Mucosa of rectum (tissue), 2 donors: ENCODE data around the gene COA3.
A peak's percentile ranks its signal among the peaks of the same experiment; 100 is the strongest.

Source experiments
- H3K27ac ChIP-seq, 2 donors: one replicate each; pipeline ENCODE4 v1.7.0; 2013; ENCODE audit warnings: inconsistent platforms in 2 of 2, low read depth in 2 of 2, low read length in 2 of 2
- H3K27me3 ChIP-seq, 2 donors: one replicate each; pipeline ENCODE4 v1.7.0; 2013; ENCODE audit warnings: low read length in 2 of 2; ENCODE audit not compliant: control insufficient read depth in 2 of 2, insufficient read depth in 2 of 2
- H3K36me3 ChIP-seq, 2 donors: one replicate each; pipeline ENCODE4 v1.7.0; 2013; ENCODE audit warnings: low read length in 2 of 2; ENCODE audit not compliant: control insufficient read depth in 2 of 2, insufficient read depth in 2 of 2
- H3K4me1 ChIP-seq, 2 donors: one replicate each; pipeline ENCODE4 v1.7.0; 2013; ENCODE audit warnings: low read length in 2 of 2, mild to moderate bottlenecking in 1 of 2; ENCODE audit not compliant: control insufficient read depth in 2 of 2, insufficient read depth in 2 of 2
- H3K4me3 ChIP-seq, 2 donors: one replicate each; pipeline ENCODE4 v1.7.0; 2013; ENCODE audit warnings: low read length in 2 of 2
- H3K9ac ChIP-seq, 2 donors: one replicate each; pipeline ENCODE4 v1.7.0; 2013; ENCODE audit warnings: low read length in 2 of 2, low read depth in 1 of 2, mild to moderate bottlenecking in 1 of 2
- H3K9me3 ChIP-seq, 2 donors: one replicate each; pipeline ENCODE4 v1.7.0; 2013; ENCODE audit warnings: low read length in 2 of 2; ENCODE audit not compliant: control insufficient read depth in 2 of 2
- donor health status: healthy.
- donor health status: Normal muscosa, but diverticular disease.

The COA3 gene

DNA sequence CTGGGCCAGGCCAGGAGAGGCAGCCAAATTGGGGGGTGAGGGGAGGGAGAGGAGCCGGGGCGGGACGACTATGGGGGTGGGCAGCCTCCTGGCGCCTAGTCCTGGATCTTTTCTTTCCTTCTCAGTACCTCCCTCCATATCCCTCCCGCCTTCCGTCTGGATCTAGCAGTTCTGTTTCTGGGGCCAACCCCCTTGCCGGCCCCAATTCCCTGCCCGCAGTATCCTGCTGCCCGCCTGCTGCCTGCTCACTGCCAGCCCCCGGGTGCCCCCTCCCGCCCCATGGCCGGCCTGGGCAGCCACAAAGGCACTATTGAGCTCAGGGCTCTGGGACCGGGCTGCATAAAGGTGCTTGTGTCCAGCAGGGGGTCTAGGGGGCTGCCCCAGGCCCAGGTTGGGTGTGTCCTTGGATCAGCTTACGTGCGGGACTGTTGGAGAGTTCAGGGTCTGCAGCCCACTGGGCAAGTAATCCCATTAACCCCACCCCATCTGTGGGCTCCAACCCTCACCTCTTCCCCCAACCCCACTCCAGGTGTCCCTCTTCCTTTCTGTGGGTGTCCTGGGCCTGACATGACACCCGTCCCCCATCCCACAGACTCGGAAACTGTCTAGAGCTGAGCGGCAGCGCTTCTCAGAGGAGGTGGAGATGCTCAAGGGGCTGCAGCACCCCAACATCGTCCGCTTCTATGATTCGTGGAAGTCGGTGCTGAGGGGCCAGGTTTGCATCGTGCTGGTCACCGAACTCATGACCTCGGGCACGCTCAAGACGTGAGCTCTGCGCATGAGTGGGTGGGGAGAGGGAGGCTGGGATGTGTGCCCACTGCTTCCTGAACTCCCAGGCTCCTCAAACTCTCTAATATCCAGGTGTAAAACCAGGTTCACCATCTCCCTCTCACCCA lies 16.1 kb downstream of the COA3 start:
- Histone ChIP-seq H3K9me3 (no peaks in the 10 kb centered on the region), H3K36me3 (peaks cover 22 to 25% of the 10 kb centered on the region in 2 donors), H3K27me3 (peaks cover 9 to 30% of the 10 kb centered on the region in 2 donors), H3K4me1 (peaks cover 28 to 29% of the 10 kb centered on the region in 2 donors), H3K27ac (peak overlapping the region; percentile 6 to 94), H3K9ac (peak overlapping the region in 1 of 2 donors; percentile 82), H3K4me3 (peak overlapping the region; percentile 79 to 85)

DNA sequence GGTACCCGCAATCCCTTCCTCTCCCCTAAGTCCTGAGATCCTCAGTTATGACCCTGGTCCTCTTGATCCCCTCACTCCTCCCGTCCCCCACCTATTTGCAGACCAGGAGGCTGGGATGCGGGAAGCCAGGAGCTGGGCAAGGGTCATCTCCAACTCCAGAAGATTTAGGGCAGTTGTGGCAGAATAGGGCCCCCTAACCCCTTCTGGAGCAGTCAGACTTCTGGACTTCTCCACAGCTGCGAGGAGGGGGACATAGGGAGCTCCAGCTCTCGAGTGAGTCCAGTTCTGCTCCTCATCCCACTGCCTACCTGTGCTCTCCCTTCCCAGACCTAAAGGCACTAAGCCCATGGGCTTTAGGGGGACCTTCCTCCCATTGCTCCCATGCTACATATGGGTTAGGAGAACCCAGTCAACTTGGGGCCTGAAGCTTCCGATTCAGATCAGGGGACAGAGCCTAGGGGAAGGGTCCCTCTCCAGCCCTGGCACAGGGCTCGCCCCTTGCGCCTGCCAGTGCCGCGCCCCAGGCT lies 16.8 kb downstream of the COA3 start:
- Histone ChIP-seq H3K9me3 (no peaks in the 10 kb centered on the region), H3K27me3 (peaks cover 9 to 30% of the 10 kb centered on the region in 2 donors), H3K4me3 (peak overlapping the region; percentile 79 to 85), H3K4me1 (peaks cover 28 to 29% of the 10 kb centered on the region in 2 donors), H3K36me3 (peaks cover 18 to 22% of the 10 kb centered on the region in 2 donors), H3K27ac (peak overlapping the region; percentile 92 to 94), H3K9ac (peak overlapping the region; percentile 68 to 82)

GRCh38 chr17:42780851-42781638 lies 17.5 kb downstream of the COA3 start:
- H3K4me3 ChIP-seq, result peak overlapping the region; percentile 79 to 85
- H3K27me3 ChIP-seq, result peaks cover 9 to 30% of the 10 kb centered on the region in 2 donors
- peaks cover 19 to 27% of the 10 kb centered on the region in 2 donors for H3K36me3 ChIP-seq
- H3K9me3 ChIP-seq, result no peaks in the 10 kb centered on the region
- H3K27ac ChIP-seq, result peak overlapping the region; percentile 92 to 94
- peak overlapping the region; percentile 68 to 82 for H3K9ac ChIP-seq
- H3K4me1 ChIP-seq, result peaks cover 28 to 29% of the 10 kb centered on the region in 2 donors

GRCh38 chr17:42779936-42780850 lies 18.3 kb downstream of the COA3 start, which contains the start of gene WNK4:
Gene WNK4, plus strand, starts transcription at chr17:42780610. Its CDS starts 89 bp downstream, at chr17:42780699.
- peaks cover 28% of the 10 kb centered on the region in 2 donors for H3K4me1 ChIP-seq
- peak within 1 kb of the TSS; percentile 70 to 82 for H3K9ac ChIP-seq
- peak within 1 kb of the TSS; percentile 92 to 94 for H3K27ac ChIP-seq
- H3K9me3 ChIP-seq, result no peaks in the 10 kb centered on the region
- H3K4me3 ChIP-seq, result peak within 1 kb of the TSS; percentile 79 to 85
- peaks cover 22 to 35% of the 10 kb centered on the region in 2 donors for H3K36me3 ChIP-seq
- H3K27me3 ChIP-seq, result peaks cover 9 to 29% of the 10 kb centered on the region in 2 donors

- Histone ChIP-seq H3K4me1 (peaks cover 25 to 29% of the 10 kb centered on the region in 2 donors), H3K9ac (peak overlapping the region; percentile 32 to 52), H3K27me3 (peaks cover 9 to 26% of the 10 kb centered on the region in 2 donors), H3K36me3 (peaks cover 19 to 36% of the 10 kb centered on the region in 2 donors), H3K9me3 (no peaks in the 10 kb centered on the region), H3K27ac (peak overlapping the region; percentile 92 to 94), H3K4me3 (no peak overlapping the region)
Measured at GRCh38 chr17:42779304-42779935, 19.1 kb downstream of the COA3 start.

DNA sequence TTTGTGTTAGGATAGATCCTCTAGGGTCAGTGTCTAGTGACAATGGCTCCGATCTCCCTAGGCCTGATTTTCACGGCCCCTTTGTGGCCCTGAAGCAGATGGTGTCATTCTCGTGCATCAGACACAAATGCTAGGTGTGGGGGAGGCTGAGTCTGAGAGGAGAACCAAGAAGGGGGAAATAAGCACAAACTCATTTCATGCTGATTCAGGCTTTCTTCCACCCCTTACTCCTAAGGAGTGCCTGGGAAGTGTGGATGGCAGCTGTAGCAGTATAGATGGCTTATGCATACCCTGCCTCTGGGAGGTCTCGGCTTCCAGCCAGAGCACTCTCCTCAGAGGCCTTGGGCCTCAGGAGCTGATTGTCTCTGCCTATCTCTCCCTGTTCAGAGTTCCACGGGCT lies 19.9 kb downstream of the COA3 start:
- peak overlapping the region; percentile 92 to 94 for H3K27ac ChIP-seq
- H3K9me3 ChIP-seq, result no peaks in the 10 kb centered on the region
- peaks cover 32 to 38% of the 10 kb centered on the region in 2 donors for H3K4me1 ChIP-seq
- no peak overlapping the region for H3K4me3 ChIP-seq
- no peak overlapping the region for H3K9ac ChIP-seq
- H3K27me3 ChIP-seq, result peaks cover 5 to 18% of the 10 kb centered on the region in 2 donors
- H3K36me3 ChIP-seq, result peaks cover 14 to 36% of the 10 kb centered on the region in 2 donors

DNA sequence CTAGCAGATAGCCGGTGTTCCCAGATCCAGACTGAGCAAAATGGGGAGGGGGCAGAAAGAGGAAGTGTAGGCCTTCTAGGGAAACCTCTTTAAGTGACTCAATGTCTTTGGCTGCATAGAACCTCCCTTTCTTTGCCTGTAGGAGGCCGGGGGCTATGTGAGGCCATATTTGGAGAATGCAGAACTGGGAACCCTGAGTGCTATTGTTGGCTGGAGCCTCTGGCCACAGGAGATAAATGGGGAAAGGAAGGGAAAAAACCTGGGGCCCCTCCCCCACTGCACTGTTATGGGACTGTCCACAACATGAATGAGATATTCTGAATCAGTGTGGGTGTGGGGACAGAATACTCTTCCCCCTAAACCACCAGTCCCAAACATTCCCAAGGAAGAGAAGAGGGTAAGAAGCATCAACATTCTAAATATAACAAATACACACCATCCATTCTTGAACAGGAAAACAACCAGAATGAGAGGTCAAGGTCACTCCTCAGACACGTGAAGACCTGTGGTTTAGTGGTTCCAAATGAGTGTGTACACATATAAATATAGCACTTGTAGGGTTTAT lies 22.9 kb downstream of the COA3 start:
- no peak overlapping the region for H3K9ac ChIP-seq
- H3K9me3 ChIP-seq, result no peaks in the 10 kb centered on the region
- peaks cover 14 to 36% of the 10 kb centered on the region in 2 donors for H3K36me3 ChIP-seq
- no peak overlapping the region for H3K4me3 ChIP-seq
- no peak overlapping the region for H3K27ac ChIP-seq
- H3K27me3 ChIP-seq, result peaks cover 0 to under 1% of the 10 kb centered on the region in 2 donors
- peaks cover 25 to 31% of the 10 kb centered on the region in 2 donors for H3K4me1 ChIP-seq

DNA sequence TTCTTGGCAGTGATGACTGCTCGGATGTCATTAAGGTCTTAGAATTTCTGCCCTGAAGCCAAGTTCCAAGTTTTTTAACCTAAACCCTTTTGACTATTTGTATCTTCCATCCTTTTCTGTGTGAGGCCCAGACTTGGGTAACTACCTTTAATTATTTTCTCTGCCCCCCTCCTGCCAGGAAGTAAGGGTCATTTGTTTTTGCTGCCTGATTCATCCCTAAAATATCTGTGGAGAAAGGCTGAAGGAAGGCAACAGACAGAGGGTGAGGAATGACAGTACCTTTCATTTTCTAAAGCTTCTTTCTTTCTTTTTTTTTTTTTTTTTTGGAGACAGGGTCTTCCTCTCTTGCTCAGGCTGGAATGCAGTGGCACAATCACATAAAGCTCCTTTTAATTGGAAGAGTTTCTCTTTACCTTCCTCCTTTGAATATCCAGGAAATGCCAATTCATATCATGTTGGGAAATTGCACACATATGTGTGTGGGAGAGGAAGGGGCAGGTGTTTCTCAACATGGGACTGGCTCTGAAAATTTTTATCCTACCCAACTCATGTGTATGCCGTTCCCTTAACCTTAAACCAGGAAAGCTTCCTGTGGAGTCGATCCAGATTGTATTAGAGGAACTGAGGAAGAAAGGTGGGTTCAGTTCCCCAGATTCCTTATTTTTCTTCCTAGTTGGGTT lies 24.3 kb downstream of the COA3 start:
- Histone ChIP-seq H3K4me3 (peak overlapping the region; percentile 95 to 98), H3K9me3 (no peaks in the 10 kb centered on the region), H3K9ac (peak overlapping the region; percentile 89 to 99), H3K27ac (peak overlapping the region in 1 of 2 donors; percentile 78), H3K4me1 (peaks cover 15 to 22% of the 10 kb centered on the region in 2 donors), H3K36me3 (peaks cover 14 to 35% of the 10 kb centered on the region in 2 donors), H3K27me3 (no peaks in the 10 kb centered on the region)
